ENCODE measurements around the gene NT5DC2. TPM values are rescaled to one million over a fixed set of nuclear protein-coding genes. Genes with fewer than 3 reads are reported as not detected.
"Not testable (repeated sequence)": the region's sequence is repeated elsewhere in the genome, so short reads cannot be mapped to it uniquely, and the experiment has no call there.

The NT5DC2 gene
- total RNA-seq, 2 experiments from 2014 or later, result 22.1 to 23.8 TPM

- ChIA-PET CTCF (interaction anchor here (1.4 kb wide), 1 partner anchor 38 kb away, joined by 3 read pairs; no protein-coding TSS in a partner anchor), POLR2A (no interaction called here)
- no peak overlapping the region for H3K4me3 Mint-ChIP-seq
- no peaks in the 10 kb centered on the region for H3K4me1 Mint-ChIP-seq
- no peaks in the 10 kb centered on the region for H3K9me3 Mint-ChIP-seq
- DNase-seq, result no peak
- H3K36me3 Mint-ChIP-seq (ENCODE audit: low read depth), result no peaks in the 10 kb centered on the region
- H3K27me3 Mint-ChIP-seq, result no peaks in the 10 kb centered on the region
- H3K27ac Mint-ChIP-seq, result no peak overlapping the region
These were observed 6.5 kb downstream of the NT5DC2 start for GRCh38 chr3:52527039-52527731.

- CTCF ChIA-PET, result interaction anchor here (1.4 kb wide), 1 partner anchor 37 kb away, joined by 3 read pairs; no protein-coding TSS in a partner anchor
- POLR2A ChIA-PET; H3K36me3 Mint-ChIP-seq (ENCODE audit: low read depth): not testable (repeated sequence)
These were observed 7.0 kb downstream of the NT5DC2 start for GRCh38 chr3:52526671-52527038.

GRCh38 chr3:52525680-52526561 is 7.7 kb downstream of the NT5DC2 start:
- H3K4me3 Mint-ChIP-seq, result no peak overlapping the region
- H3K36me3 Mint-ChIP-seq (ENCODE audit: low read depth), result no peaks in the 10 kb centered on the region
- no peak overlapping the region for H3K27ac Mint-ChIP-seq
- no peaks in the 10 kb centered on the region for H3K9me3 Mint-ChIP-seq
- DNase-seq, result no peak
- POLR2A ChIA-PET, result no interaction called here
- H3K27me3 Mint-ChIP-seq, result no peaks in the 10 kb centered on the region
- CTCF ChIA-PET, result interaction anchor here (1.4 kb wide), 1 partner anchor 37 kb away, joined by 3 read pairs; no protein-coding TSS in a partner anchor
- H3K4me1 Mint-ChIP-seq, result no peaks in the 10 kb centered on the region

More at GRCh38 chr3:52526671-52527038, 7.0 kb downstream of the NT5DC2 start:
- not testable (repeated sequence) for DNase-seq, H3K4me1 Mint-ChIP-seq, H3K9me3 Mint-ChIP-seq, H3K27me3 Mint-ChIP-seq, H3K4me3 Mint-ChIP-seq, H3K27ac Mint-ChIP-seq

- ChIA-PET CTCF (no interaction called here), POLR2A (no interaction called here)
- Mint-ChIP-seq H3K4me3 (no peak overlapping the region), H3K9me3 (no peaks in the 10 kb centered on the region), H3K27me3 (no peaks in the 10 kb centered on the region), H3K27ac (no peak overlapping the region), H3K36me3 (ENCODE audit: low read depth) (no peaks in the 10 kb centered on the region), H3K4me1 (no peaks in the 10 kb centered on the region)
- DNase-seq, result no peak
These were observed 8.6 kb downstream of the NT5DC2 start for GRCh38 chr3:52524752-52525679.

- no peaks in the 10 kb centered on the region for H3K4me1 Mint-ChIP-seq
- no peak for DNase-seq
- H3K27me3 Mint-ChIP-seq, result no peaks in the 10 kb centered on the region
- no peaks in the 10 kb centered on the region for H3K36me3 Mint-ChIP-seq (ENCODE audit: low read depth)
- no peak overlapping the region for H3K4me3 Mint-ChIP-seq
- no peak overlapping the region for H3K27ac Mint-ChIP-seq
- POLR2A ChIA-PET, result no interaction called here
- H3K9me3 Mint-ChIP-seq, result no peaks in the 10 kb centered on the region
- CTCF ChIA-PET, result no interaction called here
These were observed 9.4 kb downstream of the NT5DC2 start for GRCh38 chr3:52524258-52524751.

GRCh38 chr3:52523386-52524257 is 10.0 kb downstream of the NT5DC2 start:
- Mint-ChIP-seq H3K27me3 (no peaks in the 10 kb centered on the region), H3K27ac (no peak overlapping the region), H3K36me3 (ENCODE audit: low read depth) (no peaks in the 10 kb centered on the region), H3K4me3 (no peak overlapping the region), H3K4me1 (no peaks in the 10 kb centered on the region), H3K9me3 (no peaks in the 10 kb centered on the region)
- no peak for DNase-seq
- POLR2A ChIA-PET, result no interaction called here
- CTCF ChIA-PET, result interaction anchor here (0.6 kb wide), 1 partner anchor 239 kb away, joined by 3 read pairs; no protein-coding TSS in a partner anchor

GRCh38 chr3:52522651-52523251 is 10.9 kb downstream of the NT5DC2 start:
- Mint-ChIP-seq H3K4me1 (no peaks in the 10 kb centered on the region), H3K4me3 (no peak overlapping the region), H3K27me3 (no peaks in the 10 kb centered on the region), H3K36me3 (ENCODE audit: low read depth) (no peaks in the 10 kb centered on the region), H3K9me3 (no peaks in the 10 kb centered on the region), H3K27ac (no peak overlapping the region)
- ChIA-PET POLR2A (no interaction called here), CTCF (interaction anchor here (0.6 kb wide), 1 partner anchor 238 kb away, joined by 3 read pairs; no protein-coding TSS in a partner anchor)
- DNase-seq, result no peak

- no peaks in the 10 kb centered on the region for H3K9me3 Mint-ChIP-seq
- no peaks in the 10 kb centered on the region for H3K4me1 Mint-ChIP-seq
- no peak overlapping the region for H3K4me3 Mint-ChIP-seq
- no peak overlapping the region for H3K27ac Mint-ChIP-seq
- H3K36me3 Mint-ChIP-seq (ENCODE audit: low read depth), result no peaks in the 10 kb centered on the region
- no peaks in the 10 kb centered on the region for H3K27me3 Mint-ChIP-seq
- ChIA-PET POLR2A (no interaction called here), CTCF (no interaction called here)
- DNase-seq, result no peak
These were observed 11.6 kb downstream of the NT5DC2 start for GRCh38 chr3:52521881-52522650.

- DNase-seq, result no peak
- POLR2A ChIA-PET, result no interaction called here
- Mint-ChIP-seq H3K9me3 (no peaks in the 10 kb centered on the region), H3K36me3 (ENCODE audit: low read depth) (no peaks in the 10 kb centered on the region), H3K27me3 (no peaks in the 10 kb centered on the region), H3K4me3 (no peak overlapping the region), H3K4me1 (no peaks in the 10 kb centered on the region), H3K27ac (no peak overlapping the region)
- CTCF ChIA-PET, result no interaction called here
These were observed 12.2 kb downstream of the NT5DC2 start for GRCh38 chr3:52521488-52521824.

- POLR2A ChIA-PET, result no interaction called here
- CTCF ChIA-PET, result no interaction called here
- Mint-ChIP-seq H3K9me3 (no peaks in the 10 kb centered on the region), H3K27ac (no peak overlapping the region), H3K27me3 (no peaks in the 10 kb centered on the region), H3K4me1 (no peaks in the 10 kb centered on the region), H3K36me3 (ENCODE audit: low read depth) (no peaks in the 10 kb centered on the region), H3K4me3 (no peak overlapping the region)
- DNase-seq, result no peak
These were observed 12.8 kb downstream of the NT5DC2 start for GRCh38 chr3:52520716-52521487.

All from activated CD4-positive, alpha-beta T cell treated with anti-CD3 and anti-CD28 coated beads, Interleukin-2, amount 10 ng/mL, durations not matched to agents 7 days and 5 days (primary cell).